Breast epithelium (tissue), 3 donors: Measurements from ENCODE around the gene PANK2.

ENCODE experiments used
- CTCF ChIP-seq, 3 donors: fragments of 450-650 bp; IDR thresholded peaks; one replicate each; pipeline ENCODE4 v1.5.1; 2016 to 2017; ENCODE audit warnings: antibody characterized with exemption in 3 of 3, mild to moderate bottlenecking in 3 of 3, moderate library complexity in 3 of 3
- POLR2A ChIP-seq: fragments of 450-650 bp; IDR thresholded peaks from one replicate; pipeline ENCODE4 v1.6.1; 2016; ENCODE audit warnings: antibody characterized with exemption, mild to moderate bottlenecking, moderate library complexity
- POLR2AphosphoS5 ChIP-seq, 3 donors: sonication (generic); formaldehyde crosslinking; IDR thresholded peaks; one replicate each; pipeline ENCODE4 v1.6.1; 2017; ENCODE audit warnings: antibody characterized with exemption in 3 of 3

- TF ChIP-seq CTCF (IDR thresholded peaks at IDR 0.05), result no peak
- no peak for TF ChIP-seq POLR2AphosphoS5 (IDR thresholded peaks at IDR 0.05)
- TF ChIP-seq POLR2A, result no peak
These were observed 1.2 kb downstream of the PANK2 start for GRCh38 chr20:3890398-3890751.
